Activated CD4-positive, alpha-beta memory T cell treated with anti-CD3 and anti-CD28 coated beads, Interleukin-2, amount 10 ng/mL, durations not matched to agents 7 days and 5 days (primary cell): Measurements from ENCODE around the gene ZP1. TPM values are rescaled to one million over a fixed set of nuclear protein-coding genes. Genes with fewer than 3 reads are reported as not detected.
A peak's percentile ranks its signal among the peaks of the same experiment; 100 is the strongest.

Source experiments
- CTCF ChIA-PET: fragments of 350-600 bp; sonication (Branson Sonifier 250); formaldehyde crosslinking; loops from one replicate; lab custom pipeline; 2021; ENCODE audit warnings: antibody characterized with exemption, inconsistent platforms; lab: Charles Lee
- POLR2A ChIA-PET: fragments of 350-600 bp; sonication (Branson Sonifier 250); formaldehyde crosslinking; loops from one replicate; lab custom pipeline; 2021; ENCODE audit warnings: antibody characterized with exemption; lab: Charles Lee
- DNase-seq: peaks from one replicate; pipeline ENCODE4 v3.0.0-alpha.2; 2020
- H3K27ac Mint-ChIP-seq: one replicate; pipeline ENCODE4 v1.8.0; 2021; ENCODE audit warnings: mild to moderate bottlenecking, mixed read lengths
- H3K27me3 Mint-ChIP-seq: one replicate; pipeline ENCODE4 v1.8.0; 2021; ENCODE audit warnings: mixed read lengths
- H3K36me3 Mint-ChIP-seq: one replicate; pipeline ENCODE4 v1.8.0; 2021; ENCODE audit warnings: low read depth, mixed read lengths
- H3K4me1 Mint-ChIP-seq: one replicate; pipeline ENCODE4 v1.8.0; 2021; ENCODE audit warnings: mixed read lengths
- H3K4me3 Mint-ChIP-seq: one replicate; pipeline ENCODE4 v1.8.0; 2021; ENCODE audit warnings: mild to moderate bottlenecking, mixed read lengths
- H3K9me3 Mint-ChIP-seq: one replicate; pipeline ENCODE4 v1.8.0; 2021; ENCODE audit warnings: mixed read lengths
- total RNA-seq, 2 experiments: library from RNA; stranded (reverse); gene quantifications; one replicate each; pipeline ENCODE4 v1.2.3, GENCODE V29; 2021

Gene ZP1
- total RNA-seq, 2 experiments from 2014 or later, result 0.18 TPM; not detected in 1

- Mint-ChIP-seq H3K9me3 (no peaks in the 10 kb centered on the region), H3K36me3 (peaks cover 42% of the 10 kb centered on the region), H3K4me1 (peaks cover 30% of the 10 kb centered on the region), H3K27me3 (peaks cover 17% of the 10 kb centered on the region), H3K4me3 (no peak overlapping the region), H3K27ac (no peak overlapping the region)
- ChIA-PET CTCF (interaction anchor here (1.5 kb wide), 1 partner anchor 266 kb away, joined by 3 read pairs; no protein-coding TSS in a partner anchor), POLR2A (interaction anchor here (1.1 kb wide), 1 partner anchor 9 kb away, joined by 3 read pairs; no protein-coding TSS in a partner anchor)
- DNase-seq, result no peak
These were observed 53.9 kb downstream of the ZP1 start for GRCh38 chr11:60921259-60921658.

GRCh38 chr11:60921777-60922335 is 54.5 kb downstream of the ZP1 start:
- CTCF ChIA-PET, result interaction anchor here (1.5 kb wide), 1 partner anchor 265 kb away, joined by 3 read pairs; no protein-coding TSS in a partner anchor
- H3K27ac Mint-ChIP-seq, result no peak overlapping the region
- H3K9me3 Mint-ChIP-seq, result no peaks in the 10 kb centered on the region
- peaks cover 25% of the 10 kb centered on the region for H3K4me1 Mint-ChIP-seq
- no peak overlapping the region for H3K4me3 Mint-ChIP-seq
- POLR2A ChIA-PET, result interaction anchor here (1.1 kb wide), 1 partner anchor 9 kb away, joined by 3 read pairs; no protein-coding TSS in a partner anchor
- DNase-seq, result no peak
- H3K27me3 Mint-ChIP-seq, result peaks cover 23% of the 10 kb centered on the region
- H3K36me3 Mint-ChIP-seq, result peaks cover 42% of the 10 kb centered on the region

- CTCF ChIA-PET, result no interaction called here
- H3K27ac Mint-ChIP-seq, result no peak overlapping the region
- no peak for DNase-seq
- no peak overlapping the region for H3K4me3 Mint-ChIP-seq
- POLR2A ChIA-PET, result interaction anchor here (0.7 kb wide), 1 partner anchor 9 kb away, joined by 3 read pairs; no protein-coding TSS in a partner anchor
- peaks cover 37% of the 10 kb centered on the region for H3K36me3 Mint-ChIP-seq
- H3K4me1 Mint-ChIP-seq, result peaks cover 20% of the 10 kb centered on the region
- H3K27me3 Mint-ChIP-seq, result peaks cover 28% of the 10 kb centered on the region
- H3K9me3 Mint-ChIP-seq, result no peaks in the 10 kb centered on the region
These were observed 55.6 kb downstream of the ZP1 start for GRCh38 chr11:60922906-60923305.

- Mint-ChIP-seq H3K36me3 (peaks cover 37% of the 10 kb centered on the region), H3K9me3 (no peaks in the 10 kb centered on the region), H3K27ac (no peak overlapping the region), H3K27me3 (peaks cover 28% of the 10 kb centered on the region), H3K4me3 (no peak overlapping the region), H3K4me1 (peaks cover 17% of the 10 kb centered on the region)
- POLR2A ChIA-PET, result interaction anchor here (0.7 to 1.2 kb wide), 4 partner anchors 8 to 48 kb away, joined by 3 to 6 read pairs (median 4); partner anchors contain the start of gene CD6
- no peak for DNase-seq
- CTCF ChIA-PET, result no interaction called here
These were observed 56.0 kb downstream of the ZP1 start for GRCh38 chr11:60923326-60923725.

- ChIA-PET POLR2A (interaction anchor here (0.7 to 1.2 kb wide), 4 partner anchors 8 to 48 kb away, joined by 3 to 6 read pairs (median 4); partner anchors contain the start of gene CD6), CTCF (no interaction called here)
- Mint-ChIP-seq H3K4me1 (peaks cover 17% of the 10 kb centered on the region), H3K27ac (no peak overlapping the region), H3K9me3 (no peaks in the 10 kb centered on the region), H3K4me3 (no peak overlapping the region), H3K36me3 (peaks cover 37% of the 10 kb centered on the region), H3K27me3 (peaks cover 28% of the 10 kb centered on the region)
- no peak for DNase-seq
These were observed 56.4 kb downstream of the ZP1 start for GRCh38 chr11:60923800-60924109.

- H3K9me3 Mint-ChIP-seq, result no peaks in the 10 kb centered on the region
- no peak for DNase-seq
- POLR2A ChIA-PET, result interaction anchor here (0.6 to 1.2 kb wide), 4 partner anchors 9 to 47 kb away, joined by 3 to 6 read pairs (median 4); partner anchors contain the start of genes CD6 and TMEM109
- no peak within 1 kb of the TSS for H3K27ac Mint-ChIP-seq
- H3K27me3 Mint-ChIP-seq, result peaks cover 30% of the 10 kb centered on the region
- CTCF ChIA-PET, result no interaction called here
- H3K4me3 Mint-ChIP-seq, result peak within 1 kb of the TSS; percentile 24
- H3K4me1 Mint-ChIP-seq, result peaks cover 16% of the 10 kb centered on the region
- peaks cover 37% of the 10 kb centered on the region for H3K36me3 Mint-ChIP-seq
These were observed 57.0 kb downstream of the ZP1 start, which contains the start of gene TMEM132A for GRCh38 chr11:60924110-60924905. Gene TMEM132A, plus strand, starts transcription at chr11:60924460. Its CDS starts 174 bp downstream, at chr11:60924634.

Other genes with a start within 250 kb of the ZP1 start
- gene MS4A8, start 167.9 kb upstream of the ZP1 start, total RNA-seq, result not detected
- gene MS4A18, start 142.8 kb upstream of the ZP1 start, total RNA-seq, result not detected
- gene MS4A15, start 110.7 kb upstream of the ZP1 start, total RNA-seq, result not detected
- not detected for gene MS4A10, start 82.2 kb upstream of the ZP1 start, total RNA-seq
- 10 to 100 TPM; 15.3 to 16.5 TPM for gene CCDC86, start 25.4 kb upstream of the ZP1 start, total RNA-seq
- 1 to 10 TPM; 5.7 TPM for gene PTGDR2, start 11.6 kb upstream of the ZP1 start, total RNA-seq
- 100 to 1,000 TPM in 1 of 2 experiments, 10 to 100 TPM in 1; 99.2 to 103 TPM for gene PRPF19, start 39.0 kb downstream of the ZP1 start, total RNA-seq
- gene TMEM109, start 46.6 kb downstream of the ZP1 start, total RNA-seq, result 100 to 1,000 TPM; 101 to 110 TPM
- gene TMEM132A, start 56.9 kb downstream of the ZP1 start, total RNA-seq, result under 1 TPM in 1 of 2 experiments, not detected in 1; 0.30 TPM
- gene SLC15A3, start 84.6 kb downstream of the ZP1 start, total RNA-seq, result 1 to 10 TPM in 1 of 2 experiments, under 1 TPM in 1; 0.28 to 1.0 TPM
- 100 to 1,000 TPM; 293 to 299 TPM for gene CD6, start 104.1 kb downstream of the ZP1 start, total RNA-seq
- gene CD5, start 234.9 kb downstream of the ZP1 start, total RNA-seq, result 100 to 1,000 TPM; 359 to 373 TPM